K562 (cell line): ENCODE measurements around the gene ERC2. TPM values are rescaled to one million over a fixed set of nuclear protein-coding genes. Genes with fewer than 3 reads are reported as not detected.

Source experiments
- ATAC-seq: fragments of 200-7000 bp; cut with Tn5 transposase; 3 replicates; pipeline ENCODE4 v1.9.1; 2020; ENCODE audit warnings: moderate library complexity
- BruUV-seq: library from RNA; stranded (reverse); fragments of 400-500 nt; replicated peaks from 2 replicates; lab custom pipeline; 2021; lab: Mats Ljungman, UMichigan
- CTCF ChIA-PET: fragments of 300-600 bp; formaldehyde crosslinking; extraction: SDS; loops from one replicate; lab custom pipeline; 2021; ENCODE audit warnings: low intra/inter-chr PET ratio; lab: Yijun Ruan, JAX
- POLR2A ChIA-PET: fragments of 300-600, 350-650 bp; sonication (Branson Sonifier 250); formaldehyde crosslinking; extraction: SDS; loops from one replicate; lab custom pipeline; 2021; ENCODE audit warnings: antibody characterized with exemption, inconsistent platforms; lab: Yijun Ruan, JAX
- DNase-seq, 4 experiments: peaks; one replicate each; pipeline versions ENCODE4 v3.0.0 to v3.0.0-alpha.2; 2011 to 2018; ENCODE audit warnings: low spot score in 3 of 4, mixed read lengths in 3 of 4; ENCODE audit errors: extremely low read depth in 1 of 4
- FAIRE-seq: peaks from 2 replicates; lab custom pipeline; 2011; peaks lifted over from hg19 to GRCh38; lab: Jason Lieb, UNC
- H2AFZ ChIP-seq: 2 replicates; pipeline ENCODE4 v1.6.0; 2011; ENCODE audit warnings: low read depth, low read length, control low read depth, inconsistent platforms
- H3K27ac ChIP-seq: fragments of 200-600 bp; 3 replicates; pipeline ENCODE4 v1.8.0; 2011; ENCODE audit warnings: low read depth, mild to moderate bottlenecking, control low read depth, inconsistent platforms, low read length, moderate library complexity, mixed read lengths; ENCODE audit errors: extremely low read depth
- H3K27me3 ChIP-seq, 2 experiments: fragments of 300-600 bp in 1 of 2; 2 replicates in 1 of 2; 3 replicates in 1 of 2; pipeline versions ENCODE4 v1.6.0 to v1.8.0; 2011; ENCODE audit warnings: inconsistent platforms in 2 of 2, low read length in 2 of 2, mild to moderate bottlenecking in 1 of 2, mixed read lengths in 1 of 2, moderate library complexity in 1 of 2; ENCODE audit not compliant: control insufficient read depth in 2 of 2, insufficient read depth in 2 of 2
- H3K36me3 ChIP-seq: fragments of 300-600 bp; 3 replicates; pipeline ENCODE4 v1.8.0; 2011; ENCODE audit warnings: mild to moderate bottlenecking, low read length, inconsistent platforms; ENCODE audit not compliant: control insufficient read depth, insufficient read depth
- H3K4me1 ChIP-seq, 2 experiments: fragments of 200-600 bp in 1 of 2; replicated peaks in 1 of 2; 2 replicates in 1 of 2; 3 replicates in 1 of 2; pipeline versions ENCODE4 v1.5.1 to v1.8.0; 2011; ENCODE audit warnings: inconsistent platforms in 2 of 2, low read length in 2 of 2, mild to moderate bottlenecking in 1 of 2, mixed read lengths in 1 of 2, moderate library complexity in 1 of 2; ENCODE audit not compliant: control insufficient read depth in 2 of 2, insufficient read depth in 2 of 2
- H3K4me2 ChIP-seq: 2 replicates; pipeline ENCODE4 v1.6.1; 2011; ENCODE audit warnings: low read length, control low read depth, inconsistent platforms, mixed read lengths; ENCODE audit not compliant: insufficient read depth
- H3K4me3 ChIP-seq: fragments of 200-600 bp; sonication (generic), shearing (Covaris generic); 2 replicates; pipeline ENCODE4 v1.5.1; 2016; ENCODE audit warnings: control low read depth, inconsistent platforms
- H3K79me2 ChIP-seq: fragments of 200-600 bp; 3 replicates; pipeline ENCODE4 v1.8.0; 2011; ENCODE audit warnings: low read length, inconsistent platforms; ENCODE audit not compliant: control insufficient read depth, insufficient read depth
- H3K9ac ChIP-seq, 2 experiments: 2 replicates each; pipeline versions ENCODE4 v1.6.0 to v1.6.1; 2011; ENCODE audit warnings: low read depth in 2 of 2, low read length in 2 of 2, control low read depth in 1 of 2, inconsistent platforms in 1 of 2, mild to moderate bottlenecking in 1 of 2, mixed read lengths in 1 of 2; ENCODE audit not compliant: insufficient read depth in 1 of 2
- H3K9me1 ChIP-seq: one replicate; pipeline ENCODE4 v1.6.0; 2011; ENCODE audit warnings: inconsistent platforms, mild to moderate bottlenecking, low read length, moderate library complexity; ENCODE audit not compliant: control insufficient read depth, insufficient read depth
- H3K9me3 ChIP-seq: replicated peaks from 2 replicates; pipeline ENCODE4 v1.5.1; 2011; ENCODE audit warnings: low read depth, low read length, inconsistent platforms; ENCODE audit not compliant: control insufficient read depth, insufficient read depth
- H4K20me1 ChIP-seq: replicated peaks from 2 replicates; pipeline ENCODE4 v1.6.1; 2011; ENCODE audit warnings: low read length, inconsistent platforms, mixed read lengths; ENCODE audit not compliant: control insufficient read depth, insufficient read depth
- CHD7 ChIP-seq: fragments of 200-600 bp; sonication (generic); IDR thresholded peaks from one replicate; pipeline ENCODE4 v1.6.1; 2012; ENCODE audit warnings: mild to moderate bottlenecking, low read depth, low read length, inconsistent platforms
- L3MBTL2 ChIP-seq: fragments of 450-650 bp; IDR thresholded peaks from 2 replicates; pipeline ENCODE4 v1.6.1; 2016; ENCODE audit warnings: mild to moderate bottlenecking, moderate library complexity
- NCOA6 ChIP-seq: fragments of 450-650 bp; IDR thresholded peaks from 2 replicates; pipeline ENCODE4 v1.6.1; 2017; ENCODE audit warnings: mild to moderate bottlenecking
- ZNF121 ChIP-seq: sonication (generic); formaldehyde crosslinking; conservative IDR thresholded peaks from 2 replicates; pipeline ENCODE4 v1.8.0; 2022; ENCODE audit warnings: missing genetic modification reagents
- ZNF217 ChIP-seq: sonication (generic); formaldehyde crosslinking; IDR thresholded peaks from 2 replicates; pipeline ENCODE4 v1.8.0; 2022; ENCODE audit warnings: mild to moderate bottlenecking, missing genetic modification reagents
- ZNF324 ChIP-seq: fragments of 250-450 bp; sonication (Bioruptor Pico); IDR thresholded peaks from 2 replicates; pipeline ENCODE4 v1.4.0; 2020; ENCODE audit warnings: mild to moderate bottlenecking
- WGBS: fragments of 100-300 bp; shearing (Covaris generic); methylation state at CpG from one replicate; pipeline ENCODE4 v1.1.6; 2016; ENCODE audit warnings: low coverage, mixed read lengths; ENCODE audit not compliant: insufficient coverage; ENCODE audit errors: missing lambda C conversion rate; 5-methylcytosine and 5-hydroxymethylcytosine counted together
- in situ Hi-C: fragments of 300-500 bp; cut with MboI; formaldehyde crosslinking; loops from 4 replicates; pipeline ENCODE4 v1.15.0; 2018; ENCODE audit warnings: inconsistent platforms, mixed read lengths
- intact Hi-C: fragments of 100-400 bp; cut with micrococcal nuclease; formaldehyde crosslinking; loops from 2 replicates; pipeline ENCODE4 v1.14.2; 2022
- polyA plus RNA-seq, 8 experiments: library from polyadenylated mRNA; depleted of rRNA in 4 of 8; stranded (reverse) in 5 of 8; unstranded in 3 of 8; fragments of >200 nt; fragmentation: Nextera tagmentation in 2 of 8; fragmentation: Illumina TruSeq in 1 of 8; extraction: Ambion mirVana in 2 of 8; extraction: Trizol in 1 of 8; gene quantifications; 2 replicates each; pipeline versions ENCODE4 v1.2.1 to v1.2.3, GENCODE V29; 2011 to 2014; ENCODE audit warnings: inconsistent platforms in 1 of 8, missing spikeins in 1 of 8
- total RNA-seq, 7 experiments: library from RNA; depleted of rRNA in 6 of 7; stranded (reverse); fragments of >200 nt in 6 of 7; fragmentation: Illumina TruSeq in 2 of 7; extraction: Trizol in 2 of 7; gene quantifications; 2 replicates each; pipeline versions ENCODE4 v1.2.1 to v1.2.3, GENCODE V29; 2011 to 2021; ENCODE audit warnings: low replicate concordance in 1 of 7

The ERC2 gene
- total and polyA plus RNA-seq, 9 of the 15 experiments (the other 6 are each of a cell fraction or from before 2014, with no cell fraction given) = 0.04 to 0.18 (median 0.07) TPM; not detected in 2

GRCh38 chr3:56190771-56191305 lies 277.4 kb downstream of the ERC2 start:
- no peaks in the 10 kb centered on the region for H3K79me2 ChIP-seq
- 0% methylated on average over 1 of the region's 1 CpG for WGBS
- no peaks in the 10 kb centered on the region for H3K27me3 ChIP-seq
- no peak overlapping the region for H3K9ac ChIP-seq
- POLR2A ChIA-PET = no interaction called here
- in situ Hi-C loops = no loop called here
- no peaks in the 10 kb centered on the region for H3K9me3 ChIP-seq
- H3K9me1 ChIP-seq = no peaks in the 10 kb centered on the region
- no peak overlapping the region for H2AFZ ChIP-seq
- no peak for ATAC-seq
- no TSS peak for BruUV-seq
- no peak for FAIRE-seq
- intact Hi-C loops = no loop called here
- no peak overlapping the region for H3K4me3 ChIP-seq
- no peak for TF ChIP-seq ZNF324 (CRISPR knock-in tag)
- TF ChIP-seq L3MBTL2 = no peak
- no peak for TF ChIP-seq ZNF217 (CRISPR knock-in tag)
- no peak for TF ChIP-seq ZNF121 (CRISPR knock-in tag)
- no peak for TF ChIP-seq NCOA6
- no peak for TF ChIP-seq CHD7
- TF ChIP-seq, all 486 proteins: peak for 0
- Histone ChIP-seq H3K27ac (no peak overlapping the region), H4K20me1 (no peaks in the 10 kb centered on the region), H3K4me2 (no peak overlapping the region), H3K36me3 (no peaks in the 10 kb centered on the region), H3K4me1 (no peaks in the 10 kb centered on the region)
- CTCF ChIA-PET = no interaction called here
- DNase-seq = no peak
